Keratinocyte (primary cell): ENCODE results near the gene ACSL3.

ENCODE experiments used
- EZH2 ChIP-seq: IDR thresholded peaks from one replicate; pipeline ENCODE4 v1.6.1; 2012; ENCODE audit warnings: inconsistent platforms, mild to moderate bottlenecking, low read length, moderate library complexity
- TF ChIP-seq, protein P1 (sequence below), 3 experiments: IDR thresholded peaks in 1 of 3; conservative IDR thresholded peaks in 1 of 3; optimal IDR thresholded peaks in 1 of 3; 2 replicates in 2 of 3; 3 replicates in 1 of 3; pipeline versions ENCODE3 to v1.5.1; 2011; ENCODE audit warnings: low read length in 3 of 3, mild to moderate bottlenecking in 3 of 3, moderate library complexity in 2 of 3, control low read depth in 1 of 3, inconsistent platforms in 1 of 3; ENCODE audit not compliant: insufficient read depth in 2 of 3; ENCODE audit errors: extremely low read depth in 1 of 3

DNA sequence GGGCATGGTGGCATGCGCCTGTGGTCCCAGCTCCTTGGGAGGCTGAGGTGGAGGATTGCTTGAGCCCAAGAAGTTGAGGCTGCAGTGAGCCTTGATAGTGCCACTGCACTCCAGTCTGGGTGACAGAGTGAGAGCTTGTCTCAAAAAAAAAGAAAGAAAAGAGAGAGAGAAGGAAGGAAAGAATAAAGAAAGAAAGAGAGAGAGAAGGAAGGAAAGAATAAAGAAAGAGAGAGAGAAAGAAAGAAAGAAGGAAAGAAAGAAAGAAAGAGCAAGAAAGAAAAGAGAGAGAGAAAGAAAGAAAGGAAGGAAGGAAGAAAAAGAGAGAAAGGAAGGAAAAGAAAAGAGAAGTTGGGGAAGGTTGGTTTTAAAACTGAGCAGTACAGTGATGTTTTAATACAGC is 49.0 kb upstream of the ACSL3 start:
- TF ChIP-seq, protein P1, sequence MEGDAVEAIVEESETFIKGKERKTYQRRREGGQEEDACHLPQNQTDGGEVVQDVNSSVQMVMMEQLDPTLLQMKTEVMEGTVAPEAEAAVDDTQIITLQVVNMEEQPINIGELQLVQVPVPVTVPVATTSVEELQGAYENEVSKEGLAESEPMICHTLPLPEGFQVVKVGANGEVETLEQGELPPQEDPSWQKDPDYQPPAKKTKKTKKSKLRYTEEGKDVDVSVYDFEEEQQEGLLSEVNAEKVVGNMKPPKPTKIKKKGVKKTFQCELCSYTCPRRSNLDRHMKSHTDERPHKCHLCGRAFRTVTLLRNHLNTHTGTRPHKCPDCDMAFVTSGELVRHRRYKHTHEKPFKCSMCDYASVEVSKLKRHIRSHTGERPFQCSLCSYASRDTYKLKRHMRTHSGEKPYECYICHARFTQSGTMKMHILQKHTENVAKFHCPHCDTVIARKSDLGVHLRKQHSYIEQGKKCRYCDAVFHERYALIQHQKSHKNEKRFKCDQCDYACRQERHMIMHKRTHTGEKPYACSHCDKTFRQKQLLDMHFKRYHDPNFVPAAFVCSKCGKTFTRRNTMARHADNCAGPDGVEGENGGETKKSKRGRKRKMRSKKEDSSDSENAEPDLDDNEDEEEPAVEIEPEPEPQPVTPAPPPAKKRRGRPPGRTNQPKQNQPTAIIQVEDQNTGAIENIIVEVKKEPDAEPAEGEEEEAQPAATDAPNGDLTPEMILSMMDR (optimal IDR thresholded peaks at IDR 0.05 in 1 of 3, IDR thresholded peaks at IDR 0.05 in 1 of 3, conservative IDR thresholded peaks at IDR 0.05 in 1 of 3; ENCODE audit: extremely low read depth in 1 of 3, insufficient read depth in 2 of 3, low read length in 3 of 3) = no peak
- TF ChIP-seq EZH2 = no peak
